NCI-H748 (cell line): ENCODE results near the gene DCD.
"Not testable (repeated sequence)": the region's sequence is repeated elsewhere in the genome, so short reads cannot be mapped to it uniquely, and the experiment has no call there.

ENCODE experiments used
- DNase-seq: peaks from one replicate; lab custom pipeline; 2025; ENCODE audit not compliant: unreplicated experiment; lab: John Stamatoyannopoulos, UW

The DCD gene, protein sequence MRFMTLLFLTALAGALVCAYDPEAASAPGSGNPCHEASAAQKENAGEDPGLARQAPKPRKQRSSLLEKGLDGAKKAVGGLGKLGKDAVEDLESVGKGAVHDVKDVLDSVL

DNA sequence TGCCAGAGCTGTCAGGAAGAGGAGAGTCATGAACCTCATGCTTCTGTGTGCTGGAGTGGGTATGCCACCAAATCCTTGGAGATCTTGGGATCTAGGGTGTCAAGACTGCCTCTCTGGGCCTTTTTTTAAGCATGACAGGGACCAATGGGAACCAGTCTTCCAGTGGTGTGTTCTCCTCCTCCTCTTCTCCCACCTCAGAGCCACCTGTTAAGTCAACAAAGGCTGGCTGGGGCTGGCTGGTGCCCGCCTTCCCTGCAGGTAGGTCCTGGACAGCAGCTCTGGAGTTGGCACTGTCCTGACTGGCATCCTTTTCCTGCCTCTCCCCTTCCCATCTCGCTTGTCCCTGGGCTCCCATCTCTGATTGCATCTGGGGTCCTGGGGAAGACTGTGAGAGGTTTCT lies at the start of gene DCD:
DCD (minus strand) TSS at position 101 of the 400 bp plus-strand sequence; CDS start at position 39, 62 bp downstream.
- no peak for DNase-seq

DNA sequence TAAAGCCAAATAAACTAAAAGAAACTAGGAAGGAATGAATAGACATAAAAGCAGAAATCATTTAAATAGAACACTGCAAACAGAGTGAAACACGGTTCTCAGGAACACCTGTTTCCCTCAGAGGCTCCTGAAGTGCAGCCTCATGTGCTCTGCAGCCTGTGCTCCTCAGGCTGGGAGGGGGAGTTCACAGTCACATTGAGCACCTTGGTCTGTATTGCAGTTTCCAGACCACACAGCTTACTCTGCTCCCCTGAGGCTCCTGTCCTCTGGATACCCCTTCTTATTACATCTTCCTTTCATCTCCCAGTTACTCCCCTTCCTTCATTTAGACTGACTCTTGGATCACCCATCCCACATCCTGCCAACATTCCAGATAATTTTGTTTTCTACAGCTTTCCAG lies 49.7 kb upstream of the DCD start:
- DNase-seq = no peak

DNA sequence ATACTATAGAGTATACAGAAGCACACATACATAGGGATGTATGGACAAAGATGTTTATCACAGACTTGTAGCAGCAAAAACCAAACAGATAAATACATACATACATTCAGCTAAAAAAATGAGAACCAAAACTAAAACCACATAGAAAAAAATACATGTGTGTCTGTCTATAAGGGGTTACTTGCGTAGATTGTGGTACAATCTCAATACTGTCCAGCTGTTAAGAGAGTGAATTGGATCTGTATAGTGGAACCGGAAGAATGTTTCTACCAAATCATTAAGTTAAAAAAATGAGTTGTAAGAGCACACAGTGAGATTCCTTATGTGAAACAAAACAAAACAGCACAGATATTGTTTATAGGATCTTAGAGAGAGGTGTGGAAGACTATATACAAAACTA lies 44.2 kb upstream of the DCD start:
- no peak for DNase-seq

DNA sequence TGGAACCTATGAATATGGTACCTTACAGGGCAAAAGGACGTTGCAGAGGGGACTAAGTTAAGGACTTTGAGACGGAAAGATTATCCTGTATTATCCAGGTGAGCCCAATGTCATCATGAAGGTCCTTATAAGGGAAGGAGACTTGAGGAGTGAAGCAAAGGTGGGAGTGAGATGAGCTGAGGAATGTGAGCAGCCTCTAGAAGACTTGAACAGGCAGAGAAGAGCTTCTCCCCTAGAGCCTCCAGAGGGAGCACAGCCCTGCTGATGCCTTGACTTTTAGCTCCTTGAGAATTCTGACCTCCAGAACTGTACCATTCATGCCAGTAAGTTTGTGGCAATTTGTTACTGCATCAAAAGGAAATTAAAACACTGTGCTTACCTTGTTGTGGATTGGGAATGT lies 41.8 kb upstream of the DCD start:
- no peak for DNase-seq

DNA sequence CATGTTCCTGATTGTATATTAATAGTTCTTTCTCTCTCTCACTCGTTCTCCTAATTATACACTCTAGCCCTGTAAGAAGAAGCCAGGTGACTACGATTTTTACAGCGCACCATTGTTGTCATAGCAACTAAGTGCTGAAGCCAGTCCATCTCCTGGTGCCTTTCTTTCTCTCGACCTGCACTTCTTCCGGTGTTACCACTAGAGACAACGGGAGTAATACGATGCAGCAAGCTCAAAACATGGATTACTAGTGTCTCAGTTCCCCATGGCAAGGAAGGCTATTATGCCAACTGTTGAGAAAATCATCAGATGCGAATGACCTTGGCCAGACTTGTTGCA lies 40.8 kb upstream of the DCD start:
- peak; percentile 92 for DNase-seq

DNA sequence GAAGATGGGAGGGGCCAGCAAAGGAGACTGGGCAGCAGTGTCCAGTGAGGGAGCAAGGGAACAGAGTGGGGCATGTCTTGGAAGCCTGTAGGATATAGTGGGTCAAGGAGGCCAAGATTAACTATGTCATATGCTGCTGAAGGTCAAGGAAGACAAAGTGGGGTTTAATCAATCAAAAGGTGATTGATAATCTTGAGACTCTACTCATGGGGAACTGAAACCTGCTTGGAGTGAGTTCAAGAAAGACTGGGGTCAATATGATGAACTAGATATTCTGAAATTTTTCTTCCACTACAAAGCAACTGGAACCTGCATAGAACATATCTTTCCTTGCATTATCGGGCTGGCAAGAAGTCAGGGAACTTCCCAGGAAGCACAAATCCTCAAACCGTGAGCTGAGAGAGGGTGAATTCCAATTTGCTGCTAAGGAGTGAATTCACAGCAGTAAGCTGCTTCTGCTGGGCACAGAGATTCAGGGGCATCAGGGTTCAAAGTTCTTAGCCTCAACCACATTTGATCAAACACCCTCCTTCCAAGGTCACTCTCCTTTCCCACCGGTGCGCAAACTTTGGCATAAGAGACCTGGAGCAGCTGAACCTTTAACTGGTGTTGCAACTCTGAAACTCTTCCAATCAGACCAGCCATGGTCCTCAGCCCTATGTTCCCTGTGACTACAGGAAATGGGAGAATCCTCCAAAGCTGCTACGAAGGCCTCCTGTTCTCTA lies 40.3 kb upstream of the DCD start:
- DNase-seq = no peak

DNA sequence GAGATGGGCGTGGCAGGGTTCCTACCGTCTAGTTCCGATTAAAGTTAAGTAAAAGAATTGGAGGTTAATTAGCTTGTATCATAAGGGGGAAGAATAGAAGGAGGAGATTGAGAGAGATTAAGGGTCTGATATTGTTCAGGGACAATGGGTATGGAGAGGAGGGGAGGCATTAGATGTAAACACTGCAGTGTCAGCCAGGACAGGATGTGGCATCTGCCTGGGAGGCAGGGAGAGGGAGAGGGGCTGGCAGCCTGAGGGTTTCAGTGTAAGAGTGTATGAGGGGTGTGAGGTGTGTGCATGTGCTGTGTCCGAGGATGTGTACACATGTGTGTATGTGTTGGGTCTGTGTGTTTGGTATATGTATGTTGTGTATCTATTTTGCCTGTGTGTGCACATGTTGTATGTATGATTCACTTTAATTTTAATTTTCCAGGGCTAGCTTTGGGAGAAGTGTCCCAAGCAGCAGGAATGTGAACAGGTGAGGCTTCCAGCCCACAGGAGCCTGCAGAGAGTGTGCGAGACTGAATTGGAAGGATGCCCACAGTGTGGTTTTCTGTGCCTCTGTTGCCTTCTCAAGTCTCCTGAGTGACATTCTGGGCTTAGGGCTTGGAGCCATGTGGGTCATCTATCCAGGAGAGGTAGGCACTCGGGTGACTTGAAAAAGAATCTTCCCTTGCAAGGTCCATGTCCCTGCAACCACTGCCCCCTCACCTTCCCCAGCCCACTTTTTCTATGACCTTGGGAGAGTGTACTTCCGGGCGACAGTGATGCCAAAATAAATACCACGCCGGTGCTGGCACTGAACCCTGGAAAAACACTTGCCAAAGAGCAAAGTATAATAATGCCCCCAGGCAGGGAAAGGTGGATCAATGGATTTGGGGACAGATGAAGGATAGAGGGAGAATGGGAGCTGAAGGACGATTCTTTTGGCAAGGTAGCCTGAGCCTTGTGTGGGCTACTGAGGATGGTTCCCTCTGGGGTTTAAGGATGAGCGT lies 36.8 kb upstream of the DCD start:
- peak; percentile 69 for DNase-seq

DNA sequence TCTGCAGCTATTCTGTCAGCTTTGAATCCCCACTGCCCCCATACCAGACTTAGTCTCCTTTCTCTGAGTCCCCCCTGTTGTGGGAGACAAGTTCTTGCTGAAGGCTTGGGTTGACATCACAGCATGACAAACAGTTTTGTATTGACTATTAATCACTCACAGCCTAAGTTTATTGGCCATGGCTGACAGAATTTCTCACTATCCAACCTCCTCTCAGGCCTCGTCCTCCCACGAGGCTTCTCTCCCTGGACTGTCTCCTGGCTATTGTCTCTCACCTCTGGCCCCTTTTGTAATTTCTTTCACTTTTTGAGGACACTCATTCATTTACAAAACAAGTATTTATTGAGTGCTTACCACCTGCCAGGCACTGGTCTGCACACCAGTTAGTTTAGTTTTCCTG lies 35.2 kb upstream of the DCD start:
- peak; percentile 82 for DNase-seq

DNA sequence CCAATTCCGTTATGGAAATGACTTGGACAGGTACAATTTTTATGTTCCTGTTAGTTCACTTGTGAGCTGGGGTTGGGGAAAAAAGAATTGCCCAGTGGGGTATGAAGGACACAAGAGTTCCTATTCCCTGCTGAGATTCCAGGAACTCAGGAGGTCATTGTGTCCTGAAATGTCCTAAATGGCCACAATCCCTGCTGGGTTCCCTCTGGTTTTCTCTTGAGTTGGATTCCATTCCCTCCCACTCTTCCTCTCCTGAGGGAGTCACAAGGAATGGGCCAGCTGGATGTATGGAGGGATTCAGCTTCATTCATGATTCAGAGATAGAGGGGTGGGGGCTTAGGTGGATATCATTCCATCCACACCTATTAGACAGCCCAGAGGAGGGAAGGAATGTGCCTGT lies 34.5 kb upstream of the DCD start:
- DNase-seq = no peak

DNA sequence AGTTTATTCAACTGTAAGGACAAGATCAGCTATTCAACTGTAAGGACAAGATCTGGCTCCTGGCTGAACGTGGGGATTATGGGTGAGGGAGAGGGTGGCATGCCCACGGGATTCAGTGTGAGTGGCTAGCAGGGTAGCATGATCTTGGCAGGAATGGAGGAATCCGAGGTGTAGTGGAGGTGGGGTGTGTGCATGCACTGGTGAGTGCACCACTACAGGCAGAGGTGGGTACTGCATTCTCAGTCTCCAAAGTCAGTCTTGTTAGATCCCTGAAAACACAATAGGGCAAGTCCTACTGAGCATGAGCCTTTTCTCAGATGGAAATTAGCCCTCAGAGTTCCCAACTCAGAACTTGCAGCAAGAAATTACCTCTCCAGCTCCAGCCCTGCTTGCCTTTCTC lies 32.2 kb upstream of the DCD start:
- DNase-seq = peak; percentile 49

DNA sequence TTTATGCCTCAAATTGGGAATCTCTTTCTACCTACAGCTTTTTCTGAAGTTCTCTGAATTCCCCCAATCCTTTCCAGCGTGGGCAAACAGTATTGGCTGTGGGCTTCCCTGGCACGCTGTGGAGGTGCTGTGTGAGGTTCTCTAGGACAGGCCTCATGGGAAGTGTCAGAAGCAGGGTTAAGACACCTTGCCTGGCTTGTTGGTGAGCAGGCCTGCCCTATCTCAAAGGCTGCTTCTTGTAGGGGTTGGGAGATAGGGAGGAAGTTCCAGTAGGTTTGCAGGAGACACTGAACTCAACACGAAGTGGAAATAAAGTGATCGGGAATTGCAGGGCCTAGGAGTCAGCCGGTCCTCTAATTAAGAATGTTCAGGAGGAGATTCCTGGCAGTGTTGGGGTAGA lies 30.0 kb upstream of the DCD start:
- no peak for DNase-seq

DNA sequence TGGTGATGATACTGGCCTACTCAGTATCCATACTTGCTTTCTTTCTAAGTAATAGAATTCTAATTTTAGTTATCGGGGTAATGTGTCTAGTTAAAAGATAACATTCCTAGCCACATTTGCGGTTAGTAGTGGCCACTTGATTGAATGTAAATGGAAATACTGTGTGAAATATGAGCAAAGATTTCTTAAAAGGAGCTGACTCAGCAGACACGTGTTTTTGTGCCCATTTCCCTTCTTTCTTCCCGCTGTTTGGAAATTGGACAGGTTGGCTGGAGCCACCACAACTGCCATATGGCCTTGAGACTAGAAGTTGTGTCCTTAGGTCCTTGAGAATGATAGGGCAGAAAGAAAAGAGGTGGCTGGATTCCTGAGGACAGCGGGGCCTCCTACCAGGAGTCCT lies 19.8 kb upstream of the DCD start:
- no peak for DNase-seq

DNA sequence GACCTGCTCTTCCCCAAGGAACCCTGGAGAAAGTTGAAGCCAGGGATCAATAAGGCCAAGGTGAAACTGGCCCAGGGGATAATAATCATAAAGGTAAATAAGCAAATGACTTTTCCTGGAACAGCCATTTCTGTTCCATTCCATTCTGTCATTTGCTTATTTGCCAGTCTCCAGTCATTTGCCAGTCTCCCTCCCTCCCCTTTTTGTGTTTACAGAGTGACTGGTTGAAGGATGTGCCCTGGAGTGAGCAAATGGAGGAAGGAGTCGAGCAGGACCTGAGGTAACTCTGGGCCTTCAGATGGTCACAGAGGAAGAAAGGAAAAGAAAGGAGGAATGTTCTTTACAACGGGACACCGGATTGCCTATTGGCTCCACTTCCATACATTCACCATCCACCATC lies 17.8 kb upstream of the DCD start:
- DNase-seq = no peak

DNA sequence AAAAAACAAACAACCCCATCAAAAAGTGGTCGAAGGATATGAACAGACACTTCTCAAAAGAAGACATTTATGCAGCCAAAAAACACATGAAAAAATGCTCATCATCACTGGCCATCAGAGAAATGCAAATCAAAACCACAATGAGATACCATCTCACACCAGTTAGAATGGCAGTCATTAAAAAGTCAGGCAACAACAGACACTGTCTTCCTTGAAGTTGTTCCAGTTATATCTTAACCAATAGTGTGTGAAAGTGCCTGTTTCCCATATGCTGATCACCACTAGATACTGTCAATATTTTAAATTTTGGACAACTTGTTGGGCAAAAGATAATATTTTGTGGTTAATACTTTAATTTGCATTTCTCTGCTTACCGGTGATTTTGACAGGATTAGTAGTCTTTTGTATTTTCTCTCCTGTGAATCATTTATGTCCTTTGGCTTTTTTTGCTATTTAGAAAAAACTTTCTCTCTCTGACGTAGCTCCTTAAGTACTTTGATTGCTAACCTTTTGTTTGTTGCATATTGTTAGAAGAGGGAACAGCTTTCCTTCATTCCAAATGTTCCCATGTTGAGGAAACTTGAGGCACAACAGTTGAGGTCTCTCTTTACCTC lies 17.0 kb upstream of the DCD start:
- DNase-seq = not testable (repeated sequence)

DNA sequence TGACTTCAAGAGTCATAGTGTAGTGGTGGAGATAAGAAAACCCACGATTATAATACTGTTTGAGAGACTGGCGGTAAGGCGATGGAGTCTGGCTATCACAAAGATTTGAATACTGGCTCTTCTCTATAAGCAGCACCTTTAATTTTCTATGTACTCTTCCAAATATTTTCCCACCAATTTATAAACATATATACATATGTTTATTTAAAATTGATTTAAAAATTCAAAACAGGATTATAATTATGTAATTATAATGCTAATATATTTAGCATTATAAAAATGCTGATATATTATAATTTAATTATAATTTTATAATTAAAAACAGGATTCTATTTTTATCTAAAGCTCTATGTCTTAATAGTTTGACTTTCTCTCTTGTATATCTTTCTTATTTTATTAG lies 15.4 kb upstream of the DCD start:
- DNase-seq = no peak

DNA sequence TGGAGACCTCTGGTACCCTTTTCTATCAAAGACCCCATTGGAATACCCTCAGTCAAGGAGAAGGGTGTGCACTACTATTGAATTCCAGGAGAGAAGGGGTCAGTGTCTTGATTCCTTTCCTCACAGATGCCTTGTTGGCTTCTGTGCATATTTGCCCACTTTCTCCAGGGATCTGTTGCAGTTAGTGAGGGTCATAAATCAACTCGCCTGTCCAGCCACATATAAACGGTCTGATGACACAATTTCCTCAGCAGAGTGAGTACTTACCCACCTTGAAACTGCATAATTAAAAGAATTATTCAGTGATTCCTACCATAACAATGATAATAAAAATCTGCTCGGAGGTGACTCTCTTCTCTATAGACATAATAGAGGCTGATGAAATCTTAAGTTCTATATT lies 13.9 kb upstream of the DCD start:
- no peak for DNase-seq

DNA sequence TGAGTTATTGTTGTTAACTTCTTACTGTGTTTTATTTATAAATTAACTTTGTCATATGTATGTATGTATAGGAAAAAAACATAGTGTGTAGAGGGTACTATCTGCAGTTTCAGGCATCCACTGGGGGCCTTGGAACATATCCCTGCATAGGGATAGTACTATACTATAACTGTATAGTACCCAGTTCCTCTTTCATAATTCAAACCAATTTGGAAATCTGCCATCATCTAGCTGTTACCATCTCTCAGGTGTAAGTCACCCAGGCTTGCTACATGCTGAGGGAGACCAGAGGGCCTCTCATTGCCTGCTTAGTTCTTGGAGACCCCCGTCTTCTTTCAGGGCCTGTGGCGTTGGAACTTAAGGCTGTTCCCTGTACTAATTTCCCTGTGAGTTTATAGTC lies 12.9 kb upstream of the DCD start:
- DNase-seq = no peak

DNA sequence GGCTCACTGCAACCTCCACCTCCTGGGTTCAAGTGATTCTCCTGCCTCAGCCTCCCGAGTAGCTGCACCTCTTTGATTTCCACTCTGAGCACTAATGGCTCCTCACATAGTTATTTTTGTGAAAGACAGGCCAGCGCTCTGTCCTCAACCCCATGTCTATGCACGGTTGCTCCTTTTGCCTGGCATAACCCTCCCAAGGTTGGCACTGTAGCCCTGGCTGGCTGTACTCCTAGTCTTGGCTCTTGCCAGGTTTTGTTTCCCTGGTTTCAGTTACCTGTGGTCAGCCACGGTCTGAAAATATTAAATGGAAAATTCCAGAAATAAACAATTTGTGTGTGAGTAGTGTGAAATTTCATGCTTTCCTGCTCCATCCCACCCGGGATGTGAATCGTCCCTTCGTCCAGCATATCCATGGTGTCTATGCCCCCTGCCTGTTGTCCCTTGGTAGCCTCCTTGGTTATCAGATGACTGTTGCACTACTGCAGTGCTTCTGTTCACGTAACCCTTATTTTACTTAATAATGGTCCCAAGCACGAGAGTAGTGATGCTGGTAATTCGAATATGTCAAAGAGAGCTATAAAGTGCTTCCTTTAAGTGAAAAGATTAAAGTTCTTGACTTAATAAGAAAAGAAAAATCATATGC lies 12.3 kb upstream of the DCD start:
- DNase-seq = no peak

DNA sequence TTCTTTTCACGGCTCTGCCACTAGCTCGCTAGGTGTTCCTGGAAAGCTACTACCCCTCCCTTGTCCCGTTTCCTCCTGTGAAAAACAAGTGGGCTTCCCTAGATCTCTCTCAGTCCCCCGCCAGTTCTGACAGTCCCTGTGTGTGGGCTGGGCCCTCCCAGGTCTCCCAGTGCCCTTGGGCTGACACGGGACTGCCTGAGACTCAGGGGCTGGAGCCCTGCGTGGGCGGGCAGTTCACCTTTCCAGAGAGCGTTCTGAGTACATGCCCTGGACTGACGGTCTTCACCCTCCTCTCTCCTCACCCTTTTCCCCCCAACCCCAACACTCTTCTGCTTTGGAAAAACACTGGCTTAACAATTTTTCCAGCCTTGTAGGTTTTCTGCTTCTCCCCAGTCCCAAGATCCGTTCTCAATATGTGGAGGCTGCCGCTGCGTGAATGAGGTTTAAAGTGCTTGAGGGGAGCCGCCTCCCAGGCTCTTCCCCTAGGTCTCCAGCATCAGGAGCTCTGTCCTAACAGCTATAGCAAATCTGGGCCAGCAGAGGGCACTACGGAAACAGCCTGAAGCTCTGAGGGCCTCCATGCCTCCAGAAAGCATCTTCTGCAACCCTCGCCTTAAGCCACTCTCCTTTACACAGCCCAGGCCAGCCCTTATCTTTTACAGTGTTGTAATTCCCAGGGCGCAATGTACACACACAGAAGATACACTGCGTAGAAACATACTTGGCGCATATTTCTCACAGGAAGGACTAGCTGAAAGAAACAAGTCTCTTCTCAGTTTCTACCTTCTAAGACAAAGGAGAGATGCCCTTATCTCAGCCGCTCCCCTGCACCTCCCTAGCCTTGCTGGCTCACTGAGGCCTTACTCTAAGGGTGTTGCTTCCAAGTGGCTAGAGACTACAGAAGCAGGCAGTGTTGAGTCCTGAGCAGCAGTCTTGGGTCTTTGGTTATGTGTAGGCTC lies 10.4 kb upstream of the DCD start:
- DNase-seq = peak; percentile 62

DNA sequence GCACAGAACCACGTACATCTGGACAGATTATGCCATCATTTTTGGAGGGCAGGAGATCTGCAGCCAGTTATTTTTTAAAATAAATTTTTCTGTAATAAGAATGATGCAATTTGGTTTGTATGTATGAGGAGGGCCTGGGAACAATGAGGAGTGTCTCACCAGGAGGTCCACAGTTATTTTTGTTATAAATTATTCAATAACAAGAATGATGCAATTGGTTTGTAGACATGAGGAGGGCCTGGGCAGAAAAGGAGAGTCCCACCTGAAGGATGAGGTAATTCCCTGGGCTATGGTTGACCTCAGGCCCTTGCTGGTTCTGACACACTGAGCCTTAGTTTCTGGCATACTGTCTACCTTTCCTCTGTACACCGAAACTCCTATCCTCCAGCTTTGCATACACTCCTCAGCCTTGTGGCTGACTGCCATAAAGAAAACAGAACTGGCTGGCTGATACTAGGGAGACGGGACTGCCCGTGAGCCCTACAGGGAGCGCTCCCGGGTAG lies 9.0 kb upstream of the DCD start:
- no peak for DNase-seq
